GM23338 (cell line): Measurements from ENCODE around the gene EHD4. TPM values are rescaled to one million over a fixed set of nuclear protein-coding genes. Genes with fewer than 3 reads are reported as not detected.

ENCODE experiments used
- ATAC-seq: fragments of 200-7000 bp; cut with Tn5 transposase; 3 replicates; pipeline ENCODE4 v1.9.1; 2020
- DNase-seq: peaks from one replicate; pipeline ENCODE4 v3.0.0-alpha.2; 2015; ENCODE audit warnings: low spot score
- H2AFZ ChIP-seq: fragments of 200-600 bp; sonication (generic); 2 replicates; pipeline ENCODE4 v1.8.0; 2016; ENCODE audit warnings: antibody characterized with exemption, mild to moderate bottlenecking, moderate library complexity
- H3F3A ChIP-seq: fragments of 200-600 bp; sonication (generic); replicated peaks from 2 replicates; pipeline ENCODE4 v1.8.0; 2017; ENCODE audit warnings: antibody characterized with exemption, mixed run types, low read depth
- H3K27ac ChIP-seq: fragments of 200-600 bp; sonication (generic); 2 replicates; pipeline ENCODE4 v1.6.1; 2016; ENCODE audit warnings: low read depth
- H3K27me3 ChIP-seq: fragments of 200-600 bp; sonication (generic); 2 replicates; pipeline ENCODE4 v1.8.0; 2016; ENCODE audit warnings: mild to moderate bottlenecking, mixed run types, moderate library complexity; ENCODE audit not compliant: insufficient read depth
- H3K36me3 ChIP-seq: fragments of 200-600 bp; sonication (generic); 2 replicates; pipeline ENCODE4 v1.8.0; 2016; ENCODE audit warnings: mild to moderate bottlenecking; ENCODE audit not compliant: insufficient read depth
- H3K4me1 ChIP-seq: fragments of 200-600 bp; sonication (generic); 2 replicates; pipeline ENCODE4 v1.8.0; 2016; ENCODE audit warnings: mild to moderate bottlenecking, moderate library complexity; ENCODE audit not compliant: insufficient read depth
- H3K4me2 ChIP-seq: fragments of 200-600 bp; sonication (generic); 2 replicates; pipeline ENCODE4 v1.7.1; 2017; ENCODE audit warnings: mixed run types
- H3K4me3 ChIP-seq: fragments of 200-600 bp; sonication (generic); 2 replicates; pipeline ENCODE4 v1.6.1; 2016; ENCODE audit warnings: mixed run types
- H3K79me2 ChIP-seq: fragments of 200-600 bp; sonication (generic); replicated peaks from 2 replicates; pipeline ENCODE4 v1.8.0; 2017; ENCODE audit warnings: mild to moderate bottlenecking; ENCODE audit not compliant: insufficient read depth
- H3K9me2 ChIP-seq: fragments of 200-600 bp; sonication (generic); 2 replicates; pipeline ENCODE4 v1.8.0; 2017; ENCODE audit not compliant: insufficient read depth
- H4K20me1 ChIP-seq: fragments of 200-600 bp; sonication (generic); replicated peaks from 2 replicates; pipeline ENCODE4 v1.8.0; 2017; ENCODE audit warnings: mild to moderate bottlenecking; ENCODE audit not compliant: insufficient read depth
- H3K27ac Mint-ChIP-seq: 2 replicates; pipeline ENCODE4 v1.8.0; 2020; ENCODE audit warnings: inconsistent platforms, mild to moderate bottlenecking, moderate library complexity, mixed read lengths
- H3K27me3 Mint-ChIP-seq: 3 replicates; pipeline ENCODE4 v1.8.0; 2022; ENCODE audit warnings: low read depth, mild to moderate bottlenecking, moderate library complexity, mixed read lengths, inconsistent platforms; ENCODE audit not compliant: insufficient read depth, poor library complexity
- H3K36me3 Mint-ChIP-seq: 3 replicates; pipeline ENCODE4 v1.8.0; 2021; ENCODE audit warnings: low read depth, mild to moderate bottlenecking, inconsistent platforms, moderate library complexity, mixed read lengths
- H3K4me1 Mint-ChIP-seq: 3 replicates; pipeline ENCODE4 v1.8.0; 2020; ENCODE audit warnings: mild to moderate bottlenecking, inconsistent platforms, mixed read lengths
- H3K4me3 Mint-ChIP-seq: 3 replicates; pipeline ENCODE4 v1.8.0; 2021; ENCODE audit warnings: moderate library complexity, mild to moderate bottlenecking, inconsistent platforms, mixed read lengths
- H3K9me3 Mint-ChIP-seq: 3 replicates; pipeline ENCODE4 v1.8.0; 2020; ENCODE audit warnings: moderate library complexity, mild to moderate bottlenecking, inconsistent platforms, mixed read lengths
- EZH2phosphoT487 ChIP-seq: fragments of 200-600 bp; sonication (generic); IDR thresholded peaks from one replicate; pipeline ENCODE4 v1.8.1; 2018; ENCODE audit warnings: antibody characterized with exemption; ENCODE audit not compliant: unreplicated experiment
- JUNB ChIP-seq: IDR thresholded peaks from one replicate; pipeline ENCODE4 v1.6.1; 2016; ENCODE audit warnings: antibody characterized with exemption; ENCODE audit not compliant: unreplicated experiment
- polyA plus RNA-seq: library from polyadenylated mRNA; unstranded; fragments of >200 nt; fragmentation: Nextera tagmentation; extraction: Ambion mirVana; gene quantifications from 2 replicates; pipeline ENCODE4 v1.2.1, GENCODE V29; 2016
- total RNA-seq: library from RNA; depleted of rRNA; stranded (reverse); fragments of >200 nt; shearing (Covaris generic); gene quantifications from 2 replicates; pipeline ENCODE4 v1.2.3, GENCODE V29; 2014
- TF ChIP-seq, protein P1 (sequence below), 2 experiments: fragments of 200-600 bp in 1 of 2; sonication (generic) in 1 of 2; conservative IDR thresholded peaks; 2 replicates each; pipeline versions ENCODE4 v1.5.1 to v1.6.1; 2016 to 2017; ENCODE audit warnings: antibody characterized with exemption in 2 of 2, low read depth in 2 of 2, mild to moderate bottlenecking in 2 of 2, moderate library complexity in 1 of 2
- TF ChIP-seq, protein P2 (sequence below): fragments of 250-450 bp; sonication (Bioruptor Pico); IDR thresholded peaks from 2 replicates; pipeline ENCODE4 v1.5.0; 2020; ENCODE audit warnings: mild to moderate bottlenecking, moderate library complexity

Gene EHD4
- total and polyA plus RNA-seq, 2 experiments from 2014 or later, result 13.0 to 31.0 TPM

DNA sequence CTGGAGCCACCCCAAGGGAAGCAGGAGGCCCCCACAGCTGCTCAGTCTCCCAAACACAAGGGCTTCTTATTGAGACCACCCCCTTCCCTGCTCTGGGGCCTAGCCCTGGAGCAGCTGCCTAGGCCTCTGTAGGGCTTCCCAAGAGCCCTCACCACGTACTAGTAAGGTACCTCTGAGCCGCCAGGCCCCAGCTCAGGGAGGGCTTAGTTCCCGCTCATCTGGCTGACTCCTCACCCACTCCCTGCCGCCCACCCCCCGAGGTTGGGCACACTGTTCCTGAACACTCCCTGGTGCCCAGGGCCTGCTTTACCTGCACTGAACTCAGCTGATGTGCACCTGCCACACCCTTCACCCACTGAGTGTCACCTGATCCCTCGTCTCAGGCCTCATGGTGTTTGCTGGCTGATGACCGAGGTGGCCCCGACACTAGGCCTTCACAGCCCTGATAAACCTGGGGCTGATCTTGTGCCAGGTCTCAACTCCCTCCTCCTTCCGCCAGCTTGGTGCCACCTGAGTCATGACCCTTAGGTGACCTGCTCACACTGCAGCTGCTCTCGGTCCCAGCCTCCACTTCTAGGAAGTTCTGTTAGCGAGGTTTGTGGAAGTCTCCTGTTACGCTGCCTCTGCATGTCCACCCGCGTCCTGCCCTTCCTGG lies 60.5 kb downstream of the EHD4 start:
- no peaks in the 10 kb centered on the region for H3K27me3 ChIP-seq
- Mint-ChIP-seq H3K27ac (no peak overlapping the region), H3K9me3 (peaks cover 8% of the 10 kb centered on the region; the same call in 2 of the 3 replicates), H3K4me1 (no peaks in the 10 kb centered on the region), H3K27me3 (peaks cover 2% of the 10 kb centered on the region), H3K36me3 (peaks cover 48% of the 10 kb centered on the region), H3K4me3 (no peak overlapping the region)
- DNase-seq, result no peak
- no peak overlapping the region for H3K4me3 ChIP-seq
- peaks cover 8% of the 10 kb centered on the region; the same call in 1 of the 2 replicates for H4K20me1 ChIP-seq
- H3K4me2 ChIP-seq, result no peak overlapping the region
- no peaks in the 10 kb centered on the region; the same call in 1 of the 2 replicates for H3K79me2 ChIP-seq
- H3F3A ChIP-seq, result no peaks in the 10 kb centered on the region
- no peak overlapping the region for H2AFZ ChIP-seq
- TF ChIP-seq, protein P1, sequence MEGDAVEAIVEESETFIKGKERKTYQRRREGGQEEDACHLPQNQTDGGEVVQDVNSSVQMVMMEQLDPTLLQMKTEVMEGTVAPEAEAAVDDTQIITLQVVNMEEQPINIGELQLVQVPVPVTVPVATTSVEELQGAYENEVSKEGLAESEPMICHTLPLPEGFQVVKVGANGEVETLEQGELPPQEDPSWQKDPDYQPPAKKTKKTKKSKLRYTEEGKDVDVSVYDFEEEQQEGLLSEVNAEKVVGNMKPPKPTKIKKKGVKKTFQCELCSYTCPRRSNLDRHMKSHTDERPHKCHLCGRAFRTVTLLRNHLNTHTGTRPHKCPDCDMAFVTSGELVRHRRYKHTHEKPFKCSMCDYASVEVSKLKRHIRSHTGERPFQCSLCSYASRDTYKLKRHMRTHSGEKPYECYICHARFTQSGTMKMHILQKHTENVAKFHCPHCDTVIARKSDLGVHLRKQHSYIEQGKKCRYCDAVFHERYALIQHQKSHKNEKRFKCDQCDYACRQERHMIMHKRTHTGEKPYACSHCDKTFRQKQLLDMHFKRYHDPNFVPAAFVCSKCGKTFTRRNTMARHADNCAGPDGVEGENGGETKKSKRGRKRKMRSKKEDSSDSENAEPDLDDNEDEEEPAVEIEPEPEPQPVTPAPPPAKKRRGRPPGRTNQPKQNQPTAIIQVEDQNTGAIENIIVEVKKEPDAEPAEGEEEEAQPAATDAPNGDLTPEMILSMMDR (conservative IDR thresholded peaks at IDR 0.05; ENCODE audit: low read depth in 2 of 2), result no peak
- TF ChIP-seq, protein P2, sequence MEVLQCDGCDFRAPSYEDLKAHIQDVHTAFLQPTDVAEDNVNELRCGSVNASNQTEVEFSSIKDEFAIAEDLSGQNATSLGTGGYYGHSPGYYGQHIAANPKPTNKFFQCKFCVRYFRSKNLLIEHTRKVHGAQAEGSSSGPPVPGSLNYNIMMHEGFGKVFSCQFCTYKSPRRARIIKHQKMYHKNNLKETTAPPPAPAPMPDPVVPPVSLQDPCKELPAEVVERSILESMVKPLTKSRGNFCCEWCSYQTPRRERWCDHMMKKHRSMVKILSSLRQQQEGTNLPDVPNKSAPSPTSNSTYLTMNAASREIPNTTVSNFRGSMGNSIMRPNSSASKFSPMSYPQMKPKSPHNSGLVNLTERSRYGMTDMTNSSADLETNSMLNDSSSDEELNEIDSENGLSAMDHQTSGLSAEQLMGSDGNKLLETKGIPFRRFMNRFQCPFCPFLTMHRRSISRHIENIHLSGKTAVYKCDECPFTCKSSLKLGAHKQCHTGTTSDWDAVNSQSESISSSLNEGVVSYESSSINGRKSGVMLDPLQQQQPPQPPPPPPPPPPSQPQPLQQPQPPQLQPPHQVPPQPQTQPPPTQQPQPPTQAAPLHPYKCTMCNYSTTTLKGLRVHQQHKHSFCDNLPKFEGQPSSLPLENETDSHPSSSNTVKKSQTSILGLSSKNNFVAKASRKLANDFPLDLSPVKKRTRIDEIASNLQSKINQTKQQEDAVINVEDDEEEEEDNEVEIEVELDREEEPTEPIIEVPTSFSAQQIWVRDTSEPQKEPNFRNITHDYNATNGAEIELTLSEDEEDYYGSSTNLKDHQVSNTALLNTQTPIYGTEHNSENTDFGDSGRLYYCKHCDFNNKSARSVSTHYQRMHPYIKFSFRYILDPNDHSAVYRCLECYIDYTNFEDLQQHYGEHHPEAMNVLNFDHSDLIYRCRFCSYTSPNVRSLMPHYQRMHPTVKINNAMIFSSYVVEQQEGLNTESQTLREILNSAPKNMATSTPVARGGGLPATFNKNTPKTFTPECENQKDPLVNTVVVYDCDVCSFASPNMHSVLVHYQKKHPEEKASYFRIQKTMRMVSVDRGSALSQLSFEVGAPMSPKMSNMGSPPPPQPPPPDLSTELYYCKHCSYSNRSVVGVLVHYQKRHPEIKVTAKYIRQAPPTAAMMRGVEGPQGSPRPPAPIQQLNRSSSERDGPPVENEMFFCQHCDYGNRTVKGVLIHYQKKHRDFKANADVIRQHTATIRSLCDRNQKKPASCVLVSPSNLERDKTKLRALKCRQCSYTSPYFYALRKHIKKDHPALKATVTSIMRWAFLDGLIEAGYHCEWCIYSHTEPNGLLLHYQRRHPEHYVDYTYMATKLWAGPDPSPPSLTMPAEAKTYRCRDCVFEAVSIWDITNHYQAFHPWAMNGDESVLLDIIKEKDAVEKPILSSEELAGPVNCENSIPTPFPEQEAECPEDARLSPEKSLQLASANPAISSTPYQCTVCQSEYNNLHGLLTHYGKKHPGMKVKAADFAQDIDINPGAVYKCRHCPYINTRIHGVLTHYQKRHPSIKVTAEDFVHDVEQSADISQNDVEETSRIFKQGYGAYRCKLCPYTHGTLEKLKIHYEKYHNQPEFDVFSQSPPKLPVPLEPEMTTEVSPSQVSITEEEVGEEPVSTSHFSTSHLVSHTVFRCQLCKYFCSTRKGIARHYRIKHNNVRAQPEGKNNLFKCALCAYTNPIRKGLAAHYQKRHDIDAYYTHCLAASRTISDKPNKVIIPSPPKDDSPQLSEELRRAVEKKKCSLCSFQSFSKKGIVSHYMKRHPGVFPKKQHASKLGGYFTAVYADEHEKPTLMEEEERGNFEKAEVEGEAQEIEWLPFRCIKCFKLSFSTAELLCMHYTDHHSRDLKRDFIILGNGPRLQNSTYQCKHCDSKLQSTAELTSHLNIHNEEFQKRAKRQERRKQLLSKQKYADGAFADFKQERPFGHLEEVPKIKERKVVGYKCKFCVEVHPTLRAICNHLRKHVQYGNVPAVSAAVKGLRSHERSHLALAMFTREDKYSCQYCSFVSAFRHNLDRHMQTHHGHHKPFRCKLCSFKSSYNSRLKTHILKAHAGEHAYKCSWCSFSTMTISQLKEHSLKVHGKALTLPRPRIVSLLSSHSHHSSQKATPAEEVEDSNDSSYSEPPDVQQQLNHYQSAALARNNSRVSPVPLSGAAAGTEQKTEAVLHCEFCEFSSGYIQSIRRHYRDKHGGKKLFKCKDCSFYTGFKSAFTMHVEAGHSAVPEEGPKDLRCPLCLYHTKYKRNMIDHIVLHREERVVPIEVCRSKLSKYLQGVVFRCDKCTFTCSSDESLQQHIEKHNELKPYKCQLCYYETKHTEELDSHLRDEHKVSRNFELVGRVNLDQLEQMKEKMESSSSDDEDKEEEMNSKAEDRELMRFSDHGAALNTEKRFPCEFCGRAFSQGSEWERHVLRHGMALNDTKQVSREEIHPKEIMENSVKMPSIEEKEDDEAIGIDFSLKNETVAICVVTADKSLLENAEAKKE, result no peak
- no peak for TF ChIP-seq JUNB
- TF ChIP-seq EZH2phosphoT487, result no peak
- H3K9me2 ChIP-seq, result no peaks in the 10 kb centered on the region
- H3K27ac ChIP-seq, result no peak overlapping the region
- no peak for ATAC-seq
- peaks cover 10% of the 10 kb centered on the region; the same call in 1 of the 2 replicates for H3K36me3 ChIP-seq
- no peaks in the 10 kb centered on the region for H3K4me1 ChIP-seq
